NCI-H460 (cell line): ENCODE results near the gene RGR. TPM values are rescaled to one million over a fixed set of nuclear protein-coding genes. Genes with fewer than 3 reads are reported as not detected.

Experiments
- DNase-seq: peaks from one replicate; pipeline ENCODE4 v3.0.0-alpha.2; 2016; ENCODE audit warnings: low read depth; ENCODE audit errors: extremely low read depth
- total RNA-seq: library from RNA; depleted of rRNA; stranded (reverse); fragments of >200 nt; shearing (Covaris generic); gene quantifications from 2 replicates; pipeline ENCODE4 v1.2.3, GENCODE V29; 2014; rRNA removed

The RGR gene
- total RNA-seq, 1 experiment from 2014 or later = not detected

- no peak for DNase-seq
Observed at GRCh38 chr10:84292502-84292901, 47.6 kb downstream of the RGR start.

DNA sequence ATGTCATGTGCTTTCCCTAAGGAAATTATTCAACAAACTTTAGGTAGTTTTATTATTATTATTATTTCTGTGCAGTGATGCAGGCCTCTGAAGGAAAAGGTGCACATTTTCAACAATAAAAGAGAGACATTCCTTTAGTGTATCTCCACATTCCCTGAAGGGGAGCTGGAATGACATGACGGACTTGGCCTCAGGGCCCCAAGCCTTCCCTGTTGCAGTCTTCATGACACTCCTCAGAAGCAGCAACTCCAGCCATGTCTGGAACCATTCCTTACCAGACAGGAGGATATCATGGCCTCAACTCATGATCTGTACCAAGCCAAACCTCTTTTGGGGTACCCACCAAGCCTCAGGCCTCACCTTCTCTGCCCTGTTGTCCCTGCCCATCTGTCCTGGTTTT lies 48.3 kb downstream of the RGR start:
- DNase-seq = no peak

DNA sequence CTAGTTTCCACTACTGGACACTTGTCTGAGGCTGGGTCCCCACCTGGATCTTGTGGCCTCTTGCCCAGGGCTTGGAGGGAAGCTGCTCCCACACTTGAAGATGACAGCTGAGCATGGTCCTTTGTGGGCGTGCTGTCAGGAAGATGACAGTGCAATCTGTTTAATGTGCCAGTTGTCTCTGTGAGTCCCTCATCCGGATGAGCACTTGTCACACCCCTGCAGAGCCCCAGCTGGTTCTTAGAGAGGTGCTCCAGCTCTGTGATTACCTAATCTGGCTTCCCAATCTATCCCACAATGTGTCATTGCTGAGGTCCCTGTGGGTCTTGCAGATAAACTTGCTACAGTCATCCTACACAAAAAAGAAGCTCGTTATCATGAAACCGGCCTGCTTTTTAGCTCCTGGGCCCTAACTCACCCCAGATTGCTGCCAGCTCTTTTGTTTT lies 48.7 kb downstream of the RGR start:
- DNase-seq = no peak

DNA sequence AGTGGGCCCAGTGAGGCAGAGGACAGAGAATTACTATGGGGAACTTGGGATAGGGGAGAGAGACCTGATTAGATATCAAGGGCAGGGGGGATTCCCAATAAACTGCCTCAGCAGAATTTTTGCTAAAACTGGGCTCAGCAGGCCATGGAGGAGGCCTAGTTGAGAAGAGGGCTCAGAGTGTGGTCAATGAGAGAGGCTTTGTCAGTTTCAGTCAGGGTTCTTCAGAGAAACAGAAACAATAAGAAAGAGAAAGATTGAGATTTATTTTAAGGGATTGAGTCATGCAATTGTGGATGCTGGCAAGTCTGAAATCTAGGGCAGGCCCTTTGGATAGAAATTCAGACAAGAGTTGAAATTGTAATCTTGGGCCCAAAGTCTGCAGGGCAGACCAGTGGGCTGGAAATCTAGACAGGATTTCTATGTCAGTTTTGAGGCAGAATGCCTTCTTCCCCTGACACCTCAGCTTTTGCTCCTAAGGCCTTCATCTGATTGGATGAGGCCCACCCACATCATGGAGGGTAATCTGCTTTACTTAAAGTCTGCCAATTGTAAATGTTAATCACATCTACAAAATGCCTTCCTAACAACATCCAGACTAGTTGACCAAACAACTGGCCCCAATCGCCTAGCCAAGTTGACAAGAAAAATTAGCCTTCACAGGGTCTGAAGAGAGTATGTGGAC lies 50.1 kb downstream of the RGR start:
- DNase-seq = no peak

DNA sequence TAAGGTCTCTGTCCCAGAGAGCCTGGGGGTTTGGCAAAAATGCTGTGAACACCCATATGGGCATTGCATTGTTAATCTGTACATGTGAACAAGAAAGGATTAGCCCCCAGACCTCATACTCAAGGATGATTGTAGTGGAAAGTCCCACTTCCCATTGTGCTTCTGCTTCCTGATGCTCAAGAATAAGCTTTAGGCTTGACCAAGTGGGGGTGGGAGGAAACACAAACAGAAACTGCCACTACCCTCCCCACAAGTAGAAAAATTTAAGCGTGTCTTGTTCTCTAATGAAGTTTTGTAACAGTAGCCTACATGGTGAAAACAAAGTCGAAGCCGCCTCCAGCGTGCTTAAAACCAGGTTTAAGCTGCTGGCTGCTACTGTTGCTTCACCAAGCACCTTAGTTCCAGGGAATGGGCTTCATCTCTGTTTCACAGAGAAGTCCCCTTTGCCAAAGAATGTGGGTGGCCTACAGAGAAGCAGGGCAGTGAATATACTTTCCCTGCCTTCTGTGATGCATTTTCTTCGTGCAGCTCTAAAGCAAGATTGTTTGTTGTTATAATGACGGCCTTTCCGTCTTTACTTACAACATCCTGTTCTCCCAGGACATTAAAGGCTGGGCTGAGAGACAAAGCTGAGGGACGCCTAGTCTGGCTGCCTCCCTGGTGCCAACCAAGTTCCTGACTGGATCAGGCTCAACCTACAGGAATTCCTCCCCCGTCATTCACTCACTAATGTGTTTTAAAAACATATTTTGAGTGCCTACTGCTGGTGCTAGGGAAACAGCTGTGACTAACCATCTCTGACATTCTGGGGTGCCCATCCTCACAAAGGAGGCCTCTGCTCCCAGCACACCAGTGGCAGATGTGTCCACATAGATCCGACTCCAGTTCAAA lies 51.5 kb downstream of the RGR start:
- DNase-seq = peak; percentile 30

DNA sequence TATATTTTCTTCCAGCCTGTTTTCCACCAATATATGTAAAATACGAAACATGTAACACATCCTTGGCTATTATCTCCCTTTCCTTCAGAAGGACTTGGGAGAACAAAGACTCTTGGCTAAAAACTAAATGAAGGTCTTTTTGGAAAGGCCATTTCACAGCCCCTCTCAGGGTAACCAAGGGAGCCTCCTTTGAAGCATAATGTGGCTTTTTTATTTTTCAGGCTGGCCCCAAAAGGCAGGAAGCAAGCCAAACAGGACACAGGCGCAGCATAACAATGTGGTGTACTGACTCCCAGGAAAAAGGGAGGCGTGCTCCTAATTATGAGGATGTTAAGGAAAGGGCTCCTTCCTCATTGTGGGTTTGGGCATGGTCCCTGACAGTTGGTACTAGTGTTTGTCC lies 53.2 kb downstream of the RGR start:
- no peak for DNase-seq

GRCh38 chr10:84302223-84302622 lies 57.4 kb downstream of the RGR start:
- DNase-seq = no peak

DNA sequence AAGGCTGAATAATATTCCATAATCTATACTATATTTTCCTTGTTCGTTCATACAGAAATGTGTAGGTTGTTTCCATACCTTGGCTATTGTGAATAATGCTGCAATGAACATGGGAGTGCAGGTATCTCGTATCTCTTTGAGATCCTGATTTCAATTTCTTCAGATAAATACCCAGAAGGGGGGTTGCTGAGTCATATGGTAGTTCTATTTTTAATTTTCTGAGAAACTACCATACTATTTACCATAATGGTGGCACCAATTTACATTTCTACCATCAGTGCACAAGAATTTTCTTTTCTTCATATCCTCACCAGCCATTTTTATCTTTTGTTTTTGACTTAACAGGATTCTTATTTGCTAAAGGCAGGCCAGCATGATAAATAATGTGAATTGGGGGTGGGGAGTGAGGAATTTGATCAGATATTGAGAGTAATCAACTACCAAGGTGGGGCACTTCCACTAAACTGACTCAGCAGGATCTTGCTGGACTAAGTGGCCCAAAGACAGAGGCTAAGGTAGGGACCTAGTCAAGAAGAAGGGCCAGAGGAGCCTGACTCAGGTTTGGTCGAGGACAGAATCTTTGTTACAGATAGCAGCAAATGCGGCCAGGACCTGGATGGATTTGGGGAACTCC lies 62.0 kb downstream of the RGR start:
- no peak for DNase-seq

- DNase-seq = no peak
Observed at GRCh38 chr10:84308021-84308420, 63.2 kb downstream of the RGR start.

GRCh38 chr10:84308481-84309304 lies 63.8 kb downstream of the RGR start:
- no peak for DNase-seq

Other genes with a start within 250 kb of the RGR start
- 692 and 730 TPM in 2 replicates for gene GHITM, start 105.5 kb upstream of the RGR start, total RNA-seq
- not detected in 2 replicates for gene GPR15LG, start 71.3 kb upstream of the RGR start, total RNA-seq
- gene CDHR1, start 50.5 kb upstream of the RGR start, total RNA-seq = 0.07 and 0.35 TPM in 2 replicates
- not detected in 2 replicates for gene LRIT2, start 19.5 kb upstream of the RGR start, total RNA-seq
- not detected in 2 replicates for gene LRIT1, start 3.5 kb upstream of the RGR start, total RNA-seq
- gene CCSER2, start 83.5 kb downstream of the RGR start, total RNA-seq = 24.3 and 25.0 TPM in 2 replicates